Bronchial epithelial cell (primary cell): ENCODE results near the gene CCL18. TPM values are rescaled to one million over a fixed set of nuclear protein-coding genes. Genes with fewer than 3 reads are reported as not detected.
"Not testable (repeated sequence)": the region's sequence is repeated elsewhere in the genome, so short reads cannot be mapped to it uniquely, and the experiment has no call there.

Experiments used
- DNase-seq: peaks from one replicate; pipeline ENCODE4 v3.0.0-alpha.2; 2010; ENCODE audit warnings: low read depth
- FAIRE-seq: peaks from 2 replicates; lab custom pipeline; 2011; peaks lifted over from hg19 to GRCh38; lab: Jason Lieb, UNC
- H3K27me3 ChIP-seq: 2 replicates; pipeline ENCODE4 v1.5.1; 2011; ENCODE audit warnings: low read length; ENCODE audit not compliant: control insufficient read depth, insufficient read depth
- H3K36me3 ChIP-seq: 2 replicates; pipeline ENCODE4 v1.5.1; 2011; ENCODE audit warnings: low read length; ENCODE audit not compliant: control insufficient read depth, insufficient read depth
- H3K4me3 ChIP-seq: 2 replicates; pipeline ENCODE4 v1.5.1; 2011; ENCODE audit warnings: mild to moderate bottlenecking, low read depth, low read length, control low read depth
- CTCF ChIP-seq: IDR thresholded peaks from 2 replicates; pipeline ENCODE4 v1.5.1; 2011; ENCODE audit warnings: mild to moderate bottlenecking, moderate library complexity, low read length, control low read depth, inconsistent platforms; ENCODE audit not compliant: insufficient read depth, severe bottlenecking
- total RNA-seq: library from RNA; depleted of rRNA; stranded (reverse); fragments of >200 nt; gene quantifications from 2 replicates; pipeline ENCODE4 v1.2.1, GENCODE V29; 2014

Gene CCL18
- total RNA-seq, 1 donor from 2014 or later, result under 0.01 TPM

- H3K27me3 ChIP-seq, result no peaks in the 10 kb centered on the region
- no peaks in the 10 kb centered on the region for H3K36me3 ChIP-seq
- FAIRE-seq (no peak), DNase-seq (no peak)
- no peak overlapping the region for H3K4me3 ChIP-seq
- TF ChIP-seq CTCF, result no peak
Observed at GRCh38 chr17:36088670-36089338, 24.7 kb downstream of the CCL18 start.

GRCh38 chr17:36089339-36089865, 25.3 kb downstream of the CCL18 start:
- TF ChIP-seq CTCF, result no peak
- FAIRE-seq, result no peak
- Histone ChIP-seq H3K4me3 (no peak overlapping the region), H3K27me3 (no peaks in the 10 kb centered on the region), H3K36me3 (no peaks in the 10 kb centered on the region)
- no peak for DNase-seq

GRCh38 chr17:36089888-36090836, 26.1 kb downstream of the CCL18 start, which contains the start of gene CCL3:
TSS of gene CCL3 (minus strand) at chr17:36090143. CDS start at chr17:36090058, 85 bp downstream.
- H3K27me3 ChIP-seq, result no peaks in the 10 kb centered on the region
- no peaks in the 10 kb centered on the region for H3K36me3 ChIP-seq
- TF ChIP-seq CTCF, result no peak
- DNase-seq, result no peak
- H3K4me3 ChIP-seq, result no peak within 1 kb of the TSS
- FAIRE-seq, result no peak

GRCh38 chr17:36092230-36092629, 28.2 kb downstream of the CCL18 start:
- no peaks in the 10 kb centered on the region for H3K36me3 ChIP-seq
- DNase-seq, result no peak
- FAIRE-seq, result no peak
- H3K27me3 ChIP-seq, result no peaks in the 10 kb centered on the region
- TF ChIP-seq CTCF, result no peak
- H3K4me3 ChIP-seq, result no peak overlapping the region

- not testable (repeated sequence) for H3K36me3 ChIP-seq, H3K27me3 ChIP-seq, DNase-seq, H3K4me3 ChIP-seq, FAIRE-seq
Observed at GRCh38 chr17:36092715-36093114, 28.6 kb downstream of the CCL18 start.

GRCh38 chr17:36094232-36094631, 30.2 kb downstream of the CCL18 start:
- DNase-seq (no peak), FAIRE-seq (no peak)
- H3K4me3 ChIP-seq, result no peak overlapping the region
- no peaks in the 10 kb centered on the region for H3K27me3 ChIP-seq
- TF ChIP-seq CTCF, result no peak
- H3K36me3 ChIP-seq, result no peaks in the 10 kb centered on the region
